ENCODE results near the gene KLF13.
A peak's percentile ranks its signal among the peaks of the same experiment; 100 is the strongest.

The KLF13 gene

DNA sequence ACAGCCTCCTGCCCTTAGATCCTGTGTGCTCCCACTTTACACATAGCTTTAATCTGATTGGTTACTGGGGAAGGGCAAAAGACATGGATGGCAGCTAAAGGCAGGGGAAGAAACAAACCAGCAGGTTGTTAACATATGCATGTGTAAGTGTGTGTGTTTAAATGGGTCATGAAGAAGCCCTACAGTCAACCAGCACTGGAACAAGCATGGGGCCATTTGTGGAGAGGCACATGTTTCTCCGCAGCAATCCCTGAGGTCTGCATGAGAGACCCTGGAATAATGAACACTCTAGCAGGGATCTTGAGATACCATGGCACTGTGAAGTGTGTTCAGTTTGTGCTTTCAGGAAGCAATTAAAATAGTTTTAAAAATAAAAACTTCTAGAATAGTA lies 6.0 kb downstream of the KLF13 start:
- Mint-ChIP-seq H3K4me1 (peaks cover 84% of the 10 kb centered on the region), H3K4me3 (peak overlapping the region; percentile 100), H3K9me3 (no peaks in the 10 kb centered on the region), H3K36me3 (ENCODE audit: insufficient read depth) (peaks cover 46% of the 10 kb centered on the region), H3K27me3 (no peaks in the 10 kb centered on the region), H3K27ac (ENCODE audit: low read depth) (peak overlapping the region; percentile 97)
- DNase-seq (ENCODE audit: low spot score in 2 of 2) (no peak), ATAC-seq (replicated peaks; ENCODE audit: extremely low read depth, poor library complexity, severe bottlenecking) (no peak)

DNA sequence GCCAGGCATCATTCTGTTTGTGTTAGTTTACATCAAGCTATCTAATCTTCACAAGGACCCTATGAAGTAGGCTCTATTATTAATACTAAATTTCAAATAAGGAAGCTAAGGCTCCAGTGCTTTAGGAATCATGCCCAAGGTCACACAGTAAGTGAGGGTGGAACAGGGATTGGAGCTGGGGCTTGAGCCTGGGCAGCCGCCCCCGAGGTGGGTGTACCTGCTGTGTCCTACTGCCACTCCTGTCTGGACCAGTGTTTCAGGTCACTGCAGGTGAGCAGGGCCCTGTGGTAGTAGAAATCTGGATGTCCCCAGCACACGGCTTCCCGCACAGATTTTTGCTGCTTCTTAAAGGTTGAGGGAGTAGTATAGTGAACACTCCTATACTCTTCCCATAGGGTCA lies 6.5 kb downstream of the KLF13 start:
- H3K27ac Mint-ChIP-seq (ENCODE audit: low read depth): no peak overlapping the region
- H3K36me3 Mint-ChIP-seq (ENCODE audit: insufficient read depth): peaks cover 48% of the 10 kb centered on the region
- DNase-seq (ENCODE audit: low spot score in 2 of 2) (no peak), ATAC-seq (replicated peaks; ENCODE audit: extremely low read depth, poor library complexity, severe bottlenecking) (no peak)
- H3K4me1 Mint-ChIP-seq: peaks cover 88% of the 10 kb centered on the region
- H3K9me3 Mint-ChIP-seq: no peaks in the 10 kb centered on the region
- H3K4me3 Mint-ChIP-seq: no peak overlapping the region
- H3K27me3 Mint-ChIP-seq: no peaks in the 10 kb centered on the region

DNA sequence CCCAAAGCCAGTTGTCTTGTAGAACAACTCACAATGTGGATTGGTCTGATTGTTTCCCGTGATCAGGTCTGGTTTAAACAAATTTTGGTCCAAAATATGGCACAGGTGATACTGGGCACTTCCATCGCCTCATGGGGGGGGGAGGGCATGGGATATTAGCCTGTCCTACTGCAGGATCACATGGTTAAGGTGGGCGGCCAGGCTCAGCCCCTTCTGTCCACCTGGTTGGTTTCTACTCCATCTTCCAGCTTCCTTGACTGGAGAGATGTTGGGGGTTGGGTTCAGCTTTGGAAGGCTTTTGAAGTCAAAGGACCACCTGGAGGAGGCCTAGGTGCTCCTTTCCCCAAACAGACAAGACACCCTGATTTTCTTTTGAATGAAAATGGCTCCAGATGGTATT lies 7.2 kb downstream of the KLF13 start:
- Mint-ChIP-seq H3K27ac (ENCODE audit: low read depth) (no peak overlapping the region), H3K4me3 (no peak overlapping the region), H3K4me1 (peaks cover 91% of the 10 kb centered on the region), H3K36me3 (ENCODE audit: insufficient read depth) (peaks cover 47% of the 10 kb centered on the region), H3K27me3 (no peaks in the 10 kb centered on the region), H3K9me3 (no peaks in the 10 kb centered on the region)
- no peak for DNase-seq (ENCODE audit: low spot score in 2 of 2)
- no peak for ATAC-seq (replicated peaks; ENCODE audit: extremely low read depth, poor library complexity, severe bottlenecking)

GRCh38 chr15:31335989-31336592 lies 9.5 kb downstream of the KLF13 start:
- Mint-ChIP-seq H3K27ac (ENCODE audit: low read depth) (peak overlapping the region; percentile 81), H3K4me1 (peaks cover 89% of the 10 kb centered on the region), H3K9me3 (no peaks in the 10 kb centered on the region), H3K4me3 (peak overlapping the region; percentile 67), H3K36me3 (ENCODE audit: insufficient read depth) (peaks cover 50% of the 10 kb centered on the region), H3K27me3 (no peaks in the 10 kb centered on the region)
- DNase-seq (ENCODE audit: low spot score in 2 of 2) (no peak), ATAC-seq (replicated peaks; ENCODE audit: extremely low read depth, poor library complexity, severe bottlenecking) (no peak)

GRCh38 chr15:31336593-31337295 lies 10.1 kb downstream of the KLF13 start:
- Mint-ChIP-seq H3K27ac (ENCODE audit: low read depth) (peak overlapping the region; percentile 81), H3K4me3 (peak overlapping the region; percentile 96), H3K27me3 (no peaks in the 10 kb centered on the region), H3K9me3 (no peaks in the 10 kb centered on the region), H3K36me3 (ENCODE audit: insufficient read depth) (peaks cover 52% of the 10 kb centered on the region), H3K4me1 (peaks cover 89% of the 10 kb centered on the region)
- ATAC-seq (replicated peaks; ENCODE audit: extremely low read depth, poor library complexity, severe bottlenecking) (no peak), DNase-seq (ENCODE audit: low spot score in 2 of 2) (no peak)

DNA sequence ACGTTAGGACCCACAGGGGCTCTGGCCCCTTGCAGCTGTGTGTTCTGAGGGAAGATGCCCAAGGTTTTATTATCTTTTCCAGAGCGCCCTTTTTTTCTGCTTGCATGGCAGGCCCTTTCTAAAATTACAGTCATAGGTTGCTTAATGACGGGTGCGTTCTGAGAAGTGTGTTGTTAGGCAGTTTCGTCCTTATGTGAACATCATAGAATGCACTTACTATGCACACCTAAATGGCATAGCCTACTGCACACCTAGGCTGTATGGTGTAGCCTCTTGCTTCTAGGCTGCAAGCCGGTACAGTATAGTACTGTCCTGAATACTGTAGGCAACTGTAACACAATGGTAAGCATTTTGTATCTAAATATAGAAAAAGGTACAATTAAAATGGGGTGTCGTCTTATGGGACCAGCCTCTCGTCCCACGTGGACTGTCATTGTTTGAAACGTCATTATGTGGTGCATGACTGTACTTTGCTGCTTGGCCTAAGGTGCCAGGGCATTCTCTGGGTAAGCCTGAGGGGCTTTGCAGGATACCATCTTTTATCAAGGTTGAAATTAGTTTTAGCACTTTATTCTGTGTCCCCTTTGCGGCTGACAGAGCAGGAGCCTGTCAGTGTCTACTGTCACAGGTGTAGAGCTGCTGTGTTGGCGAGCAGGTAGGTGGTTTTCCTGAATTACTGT lies 10.9 kb downstream of the KLF13 start:
- Mint-ChIP-seq H3K4me1 (peaks cover 89% of the 10 kb centered on the region), H3K27me3 (no peaks in the 10 kb centered on the region), H3K9me3 (no peaks in the 10 kb centered on the region), H3K27ac (ENCODE audit: low read depth) (peak overlapping the region; percentile 99), H3K36me3 (ENCODE audit: insufficient read depth) (peaks cover 52% of the 10 kb centered on the region), H3K4me3 (peak overlapping the region; percentile 96)
- DNase-seq (ENCODE audit: low spot score in 2 of 2) (no peak), ATAC-seq (replicated peaks; ENCODE audit: extremely low read depth, poor library complexity, severe bottlenecking) (no peak)

GRCh38 chr15:31338318-31338878 lies 11.8 kb downstream of the KLF13 start:
- Mint-ChIP-seq H3K9me3 (no peaks in the 10 kb centered on the region), H3K4me1 (peaks cover 93% of the 10 kb centered on the region), H3K4me3 (peak overlapping the region; percentile 96), H3K27ac (ENCODE audit: low read depth) (peak overlapping the region; percentile 99), H3K27me3 (no peaks in the 10 kb centered on the region), H3K36me3 (ENCODE audit: insufficient read depth) (peaks cover 57% of the 10 kb centered on the region)
- no peak for DNase-seq (ENCODE audit: low spot score in 2 of 2)
- no peak for ATAC-seq (replicated peaks; ENCODE audit: extremely low read depth, poor library complexity, severe bottlenecking)

DNA sequence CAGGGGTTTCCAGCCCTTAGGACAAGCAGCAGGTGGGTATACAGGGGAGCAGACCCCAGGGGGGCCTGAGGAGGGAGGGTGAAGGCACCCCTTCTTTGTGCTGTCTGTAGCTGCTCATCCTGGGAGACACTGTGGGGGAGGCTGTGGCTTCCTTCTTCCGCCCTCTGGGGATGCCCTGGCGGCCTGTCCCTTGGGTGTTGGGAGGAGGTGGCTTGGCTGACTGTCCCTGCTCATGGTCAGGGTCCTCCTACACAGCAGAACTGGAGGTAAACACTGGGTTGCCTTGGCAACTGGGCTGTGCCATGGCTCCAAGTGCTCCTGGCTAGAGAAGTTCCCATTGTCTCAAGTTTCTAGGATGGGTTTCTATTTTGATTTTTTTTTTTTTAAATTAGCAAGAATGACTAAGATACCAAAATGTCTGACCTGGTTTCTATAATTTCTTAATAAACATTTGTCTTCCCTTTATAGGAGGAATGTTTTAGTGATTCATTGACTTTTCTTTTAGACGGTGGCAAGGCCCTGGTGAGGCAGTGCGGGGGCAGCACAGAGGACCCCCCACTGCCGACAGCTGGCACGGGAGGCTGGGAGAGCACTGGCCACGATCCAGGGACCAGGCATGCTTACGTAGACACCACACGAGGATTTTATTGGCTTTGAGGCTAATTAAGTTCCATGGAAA lies 12.4 kb downstream of the KLF13 start:
- peaks cover 60% of the 10 kb centered on the region for H3K36me3 Mint-ChIP-seq (ENCODE audit: insufficient read depth)
- no peaks in the 10 kb centered on the region for H3K27me3 Mint-ChIP-seq
- H3K4me1 Mint-ChIP-seq: peaks cover 96% of the 10 kb centered on the region
- DNase-seq (ENCODE audit: low spot score in 2 of 2) (no peak), ATAC-seq (replicated peaks; ENCODE audit: extremely low read depth, poor library complexity, severe bottlenecking) (peak; percentile 6)
- peak overlapping the region; percentile 96 for H3K4me3 Mint-ChIP-seq
- no peaks in the 10 kb centered on the region for H3K9me3 Mint-ChIP-seq
- peak overlapping the region; percentile 99 for H3K27ac Mint-ChIP-seq (ENCODE audit: low read depth)

DNA sequence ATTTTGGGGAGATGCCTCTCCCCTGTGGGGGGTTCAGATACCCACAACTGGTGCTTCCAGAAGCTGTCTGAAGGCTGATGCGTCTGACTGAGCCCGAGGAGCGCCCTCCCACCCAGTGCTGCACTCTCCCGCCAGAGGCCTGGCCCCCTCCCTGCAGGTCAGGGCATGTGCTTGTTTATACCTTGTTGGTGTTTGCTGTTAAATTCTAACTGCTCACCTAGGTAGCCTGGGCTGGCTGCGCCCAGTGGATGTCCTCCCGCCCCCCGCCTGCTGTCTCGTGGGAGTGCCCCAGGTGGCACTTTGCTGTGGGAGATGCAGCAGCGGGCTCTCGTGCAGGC lies 12.9 kb downstream of the KLF13 start:
- no peak for ATAC-seq (replicated peaks; ENCODE audit: extremely low read depth, poor library complexity, severe bottlenecking)
- H3K27me3 Mint-ChIP-seq: no peaks in the 10 kb centered on the region
- H3K4me3 Mint-ChIP-seq: peak overlapping the region; percentile 96
- H3K36me3 Mint-ChIP-seq (ENCODE audit: insufficient read depth): peaks cover 60% of the 10 kb centered on the region
- no peak for DNase-seq (ENCODE audit: low spot score in 2 of 2)
- peak overlapping the region; percentile 99 for H3K27ac Mint-ChIP-seq (ENCODE audit: low read depth)
- H3K9me3 Mint-ChIP-seq: no peaks in the 10 kb centered on the region
- peaks cover 98% of the 10 kb centered on the region for H3K4me1 Mint-ChIP-seq

DNA sequence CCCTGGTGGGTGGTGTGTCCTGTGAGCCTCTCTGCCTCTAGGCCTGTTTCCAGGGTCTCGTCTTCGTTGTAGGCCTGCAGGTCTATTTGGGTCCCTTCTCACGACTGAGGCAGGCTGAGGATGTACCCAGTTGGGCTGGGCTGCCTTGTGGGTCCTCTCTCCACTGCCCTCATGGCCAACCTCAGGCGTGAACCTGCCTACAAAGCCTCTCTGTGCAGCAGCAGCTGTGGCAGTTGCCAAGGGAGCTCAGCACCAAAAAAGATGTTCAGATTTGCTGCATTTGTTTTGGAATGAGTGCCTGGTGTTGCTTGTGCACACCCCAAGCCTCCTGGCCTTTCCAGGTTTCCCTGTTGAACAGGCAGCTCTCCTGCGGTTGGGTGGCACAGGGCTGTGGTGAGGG lies 13.4 kb downstream of the KLF13 start:
- Mint-ChIP-seq H3K9me3 (no peaks in the 10 kb centered on the region), H3K27ac (ENCODE audit: low read depth) (peak overlapping the region; percentile 99), H3K27me3 (no peaks in the 10 kb centered on the region), H3K4me1 (peaks cover 98% of the 10 kb centered on the region), H3K4me3 (peak overlapping the region; percentile 96), H3K36me3 (ENCODE audit: insufficient read depth) (peaks cover 57% of the 10 kb centered on the region)
- DNase-seq (ENCODE audit: low spot score in 2 of 2): no peak
- no peak for ATAC-seq (replicated peaks; ENCODE audit: extremely low read depth, poor library complexity, severe bottlenecking)

DNA sequence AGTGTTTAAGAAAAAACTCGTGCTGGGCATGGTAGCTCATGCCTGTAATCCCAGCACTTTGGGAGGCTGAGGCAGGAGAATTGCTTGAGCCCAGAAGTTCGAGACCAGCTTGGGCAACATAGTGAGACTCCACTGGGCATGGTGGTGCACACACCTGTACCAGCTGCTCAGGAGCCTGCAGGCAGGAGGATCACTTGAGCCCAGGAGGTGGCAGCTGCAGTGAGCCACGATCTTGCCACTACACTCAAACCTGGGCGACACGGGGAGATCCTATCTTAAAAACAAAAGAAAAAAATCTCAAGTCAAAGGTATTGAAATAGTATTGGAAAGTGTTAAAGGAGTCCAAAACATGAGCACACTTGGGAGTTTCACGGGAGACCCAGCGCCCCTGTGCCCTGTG lies 14.0 kb downstream of the KLF13 start:
- Mint-ChIP-seq H3K27me3 (no peaks in the 10 kb centered on the region), H3K36me3 (ENCODE audit: insufficient read depth) (peaks cover 59% of the 10 kb centered on the region), H3K27ac (ENCODE audit: low read depth) (peak overlapping the region; percentile 99), H3K4me3 (peak overlapping the region; percentile 96), H3K9me3 (no peaks in the 10 kb centered on the region), H3K4me1 (peaks cover 98% of the 10 kb centered on the region)
- ATAC-seq (replicated peaks; ENCODE audit: extremely low read depth, poor library complexity, severe bottlenecking) (no peak), DNase-seq (ENCODE audit: low spot score in 2 of 2) (no peak)

- Mint-ChIP-seq H3K4me3 (peak overlapping the region; percentile 96), H3K4me1 (peaks cover 98% of the 10 kb centered on the region), H3K27me3 (no peaks in the 10 kb centered on the region), H3K36me3 (ENCODE audit: insufficient read depth) (peaks cover 60% of the 10 kb centered on the region), H3K9me3 (no peaks in the 10 kb centered on the region), H3K27ac (ENCODE audit: low read depth) (peak overlapping the region; percentile 99)
- ATAC-seq (replicated peaks; ENCODE audit: extremely low read depth, poor library complexity, severe bottlenecking) (no peak), DNase-seq (ENCODE audit: low spot score in 2 of 2) (no peak)
Observed at GRCh38 chr15:31341071-31341470, 14.4 kb downstream of the KLF13 start.
